ENCODE measurements around the gene SLC17A2. TPM values are rescaled to one million over a fixed set of nuclear protein-coding genes. Genes with fewer than 3 reads are reported as not detected.

Gene SLC17A2
- total and polyA plus RNA-seq, 8 donors = 0.05 to 0.21 (median 0.20) TPM; not detected in 5

- no peak for DNase-seq
- Histone ChIP-seq H3K4me3 (no peak overlapping the region), H3K27me3 (no peaks in the 10 kb centered on the region), H3K4me1 (peaks cover 0 to 28% (median 24%) of the 10 kb centered on the region in 3 donors), H3K27ac (peak overlapping the region in 3 of 4 donors; percentile 22 to 53 (median 22)), H3K36me3 (no peaks in the 10 kb centered on the region), H3K9me3 (no peaks in the 10 kb centered on the region)
- ATAC-seq = peak; percentile 86 to 88 (median 87)
- peak; percentile 23 for FAIRE-seq
- WGBS, 2 donors = 55 to 66% methylated on average over 4 of the region's 4 CpGs
- no peak for TF ChIP-seq CTCF (IDR thresholded peaks at IDR 0.05)
- intact Hi-C loops (cut with DNase I) = no loop called here
Observed at GRCh38 chr6:25928562-25929324, 1.7 kb downstream of the SLC17A2 start.

- H3K4me1 ChIP-seq = peaks cover 0 to 28% (median 24%) of the 10 kb centered on the region in 3 donors
- no peaks in the 10 kb centered on the region for H3K27me3 ChIP-seq
- peak; percentile 71 to 85 (median 81) for ATAC-seq
- peak in 3 of 6 donors; percentile 19 to 38 (median 21) for DNase-seq
- intact Hi-C loops (cut with DNase I) = no loop called here
- no peaks in the 10 kb centered on the region for H3K36me3 ChIP-seq
- H3K27ac ChIP-seq = peak overlapping the region in 2 of 4 donors; percentile 22 to 53
- no peaks in the 10 kb centered on the region for H3K9me3 ChIP-seq
- H3K4me3 ChIP-seq = no peak overlapping the region
- no peak for FAIRE-seq
- TF ChIP-seq CTCF (IDR thresholded peaks at IDR 0.05) = no peak
- 22 to 29% methylated on average over 2 of the region's 2 CpGs for WGBS, 2 donors
Observed at GRCh38 chr6:25927756-25928216, 2.7 kb downstream of the SLC17A2 start.

- intact Hi-C loops (cut with DNase I) = no loop called here
Observed at GRCh38 chr6:25927178-25927577, 3.3 kb downstream of the SLC17A2 start.

GRCh38 chr6:25925876-25926275, 4.6 kb downstream of the SLC17A2 start:
- no peak for FAIRE-seq
- no peak for DNase-seq
- Histone ChIP-seq H3K36me3 (no peaks in the 10 kb centered on the region), H3K4me3 (no peak overlapping the region), H3K9me3 (no peaks in the 10 kb centered on the region), H3K27me3 (no peaks in the 10 kb centered on the region), H3K4me1 (peaks cover 0 to 24% (median 23%) of the 10 kb centered on the region in 3 donors), H3K27ac (no peak overlapping the region)
- 20 to 34% methylated on average over 1 of the region's 1 CpG for WGBS, 2 donors
- no peak for TF ChIP-seq CTCF (IDR thresholded peaks at IDR 0.05)
- intact Hi-C loops (cut with DNase I) = no loop called here
- no peak for ATAC-seq

More at GRCh38 chr6:25927178-25927577, 3.3 kb downstream of the SLC17A2 start:
- WGBS, 2 donors = 86 to 89% methylated on average over 2 of the region's 2 CpGs
- TF ChIP-seq CTCF (IDR thresholded peaks at IDR 0.05) = no peak
- no peak overlapping the region for H3K4me3 ChIP-seq
- peak overlapping the region in 2 of 4 donors; percentile 22 to 53 for H3K27ac ChIP-seq
- H3K27me3 ChIP-seq = no peaks in the 10 kb centered on the region
- FAIRE-seq (no peak), DNase-seq (no peak), ATAC-seq (no peak)
- peaks cover 0 to 28% (median 24%) of the 10 kb centered on the region in 3 donors for H3K4me1 ChIP-seq
- no peaks in the 10 kb centered on the region for H3K36me3 ChIP-seq
- H3K9me3 ChIP-seq = no peaks in the 10 kb centered on the region

- Histone ChIP-seq H3K27ac (no peak overlapping the region), H3K27me3 (no peaks in the 10 kb centered on the region), H3K4me1 (peaks cover 0 to 4% (median 2%) of the 10 kb centered on the region in 3 donors), H3K4me3 (no peak overlapping the region), H3K36me3 (no peaks in the 10 kb centered on the region), H3K9me3 (no peaks in the 10 kb centered on the region)
- no peak for ATAC-seq
- no peak for TF ChIP-seq CTCF (IDR thresholded peaks at IDR 0.05)
- WGBS, 2 donors = 74 to 87% methylated on average over 2 of the region's 2 CpGs
- FAIRE-seq = no peak
- intact Hi-C loops (cut with DNase I) = no loop called here
- no peak for DNase-seq
Observed at GRCh38 chr6:25922301-25922700, 8.2 kb downstream of the SLC17A2 start.

Measured in pancreas (tissue), 10 donors.